ENCODE results near the gene NUAK1. TPM values are rescaled to one million over a fixed set of nuclear protein-coding genes. Genes with fewer than 3 reads are reported as not detected.

The NUAK1 gene
- total RNA-seq, 1 experiment from 2014 or later: 10.1 TPM

- Histone ChIP-seq H3K27ac (ENCODE audit: insufficient read length, low read depth, low read length) (no peak overlapping the region), H2BK12ac (ENCODE audit: insufficient read length, low read depth, low read length) (no peak overlapping the region), H2BK15ac (ENCODE audit: low read depth, low read length) (no peak overlapping the region), H2BK5ac (ENCODE audit: insufficient read length, low read length) (no peak overlapping the region), H3K9ac (ENCODE audit: extremely low read depth, insufficient read length, low read length) (no peak overlapping the region), H3K23ac (ENCODE audit: insufficient read length, low read depth, low read length) (no peak overlapping the region), H3K4me2 (ENCODE audit: insufficient read depth, insufficient read length, low read length) (no peak overlapping the region), H4K20me1 (ENCODE audit: control insufficient read depth, insufficient read depth, insufficient read length) (no peaks in the 10 kb centered on the region), H3K27me3 (ENCODE audit: insufficient read depth, low read length) (no peaks in the 10 kb centered on the region), H3K9me3 (ENCODE audit: control insufficient read depth, low read depth, low read length) (no peaks in the 10 kb centered on the region), H4K8ac (replicated peaks; ENCODE audit: insufficient read length, low read depth, low read length) (no peak overlapping the region), H3K14ac (ENCODE audit: insufficient read depth, low read length) (no peak overlapping the region), H3K79me2 (ENCODE audit: insufficient read depth, low read length) (no peaks in the 10 kb centered on the region), H3K18ac (ENCODE audit: insufficient read length, low read depth, low read length) (no peak overlapping the region), H3K4me1 (ENCODE audit: insufficient read depth, low read length) (peaks cover 4% of the 10 kb centered on the region; the same call in 1 of the 2 replicates), H4K5ac (ENCODE audit: insufficient read length, low read depth, low read length) (no peak overlapping the region), H2BK120ac (ENCODE audit: low read depth, low read length, poor library complexity, severe bottlenecking) (no peak overlapping the region), H3T11ph (ENCODE audit: low read length) (no peak overlapping the region), H3K79me1 (ENCODE audit: insufficient read depth, low read depth, low read length, poor library complexity, severe bottlenecking) (no peaks in the 10 kb centered on the region), H2BK20ac (ENCODE audit: low read depth, low read length, poor library complexity, severe bottlenecking) (no peak overlapping the region), H2AK5ac (ENCODE audit: insufficient read length, low read length) (no peak overlapping the region), H3K4ac (ENCODE audit: low read depth, low read length) (no peak overlapping the region), H4K91ac (ENCODE audit: insufficient read length, low read depth, low read length) (no peak overlapping the region), H2AFZ (ENCODE audit: low read length) (no peak overlapping the region), H3K23me2 (ENCODE audit: insufficient read length, low read depth, low read length, poor library complexity, severe bottlenecking) (no peaks in the 10 kb centered on the region), H3K56ac (ENCODE audit: insufficient read length, low read depth, low read length) (no peak overlapping the region)
- no peaks in the 10 kb centered on the region for H3K27me3 Mint-ChIP-seq (ENCODE audit: low read depth)
- H3K27ac Mint-ChIP-seq: peak overlapping the region; percentile 35 to 90 (median 47); a peak in 1 of 7 replicates
- TF ChIP-seq, protein P1, sequence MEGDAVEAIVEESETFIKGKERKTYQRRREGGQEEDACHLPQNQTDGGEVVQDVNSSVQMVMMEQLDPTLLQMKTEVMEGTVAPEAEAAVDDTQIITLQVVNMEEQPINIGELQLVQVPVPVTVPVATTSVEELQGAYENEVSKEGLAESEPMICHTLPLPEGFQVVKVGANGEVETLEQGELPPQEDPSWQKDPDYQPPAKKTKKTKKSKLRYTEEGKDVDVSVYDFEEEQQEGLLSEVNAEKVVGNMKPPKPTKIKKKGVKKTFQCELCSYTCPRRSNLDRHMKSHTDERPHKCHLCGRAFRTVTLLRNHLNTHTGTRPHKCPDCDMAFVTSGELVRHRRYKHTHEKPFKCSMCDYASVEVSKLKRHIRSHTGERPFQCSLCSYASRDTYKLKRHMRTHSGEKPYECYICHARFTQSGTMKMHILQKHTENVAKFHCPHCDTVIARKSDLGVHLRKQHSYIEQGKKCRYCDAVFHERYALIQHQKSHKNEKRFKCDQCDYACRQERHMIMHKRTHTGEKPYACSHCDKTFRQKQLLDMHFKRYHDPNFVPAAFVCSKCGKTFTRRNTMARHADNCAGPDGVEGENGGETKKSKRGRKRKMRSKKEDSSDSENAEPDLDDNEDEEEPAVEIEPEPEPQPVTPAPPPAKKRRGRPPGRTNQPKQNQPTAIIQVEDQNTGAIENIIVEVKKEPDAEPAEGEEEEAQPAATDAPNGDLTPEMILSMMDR (conservative IDR thresholded peaks at IDR 0.05): no peak
- no peaks in the 10 kb centered on the region for H3K9me3 Mint-ChIP-seq
- no peak overlapping the region for H3K4me3 Mint-ChIP-seq
- peaks cover 27 to 29% of the 10 kb centered on the region in 2 experiments for H3K4me1 Mint-ChIP-seq
- peaks cover 8 to 37% (median 17%) of the 10 kb centered on the region in 3 experiments; a peak in 6 of 7 replicates for H3K36me3 Mint-ChIP-seq (ENCODE audit: insufficient read depth in 1 of 3, low read depth in 3 of 3)
- WGBS (ENCODE audit: extremely low coverage, insufficient read length, low lambda C conversion rate): no CpG with 5 or more reads among the region's 9 CpGs
- DNase-seq: no peak
Measured at GRCh38 chr12:106080041-106080790, 58.5 kb downstream of the NUAK1 start.

Measured in H9 (cell line).